Measurements from ENCODE around the gene SUGCT.
"Not testable (repeated sequence)": the region's sequence is repeated elsewhere in the genome, so short reads cannot be mapped to it uniquely, and the experiment has no call there.

The SUGCT gene

GRCh38 chr7:40580776-40581175 is 446.0 kb downstream of the SUGCT start:
- no peak for DNase-seq (ENCODE audit: low spot score)

- no peak for DNase-seq (ENCODE audit: low spot score)
These were observed 447.7 kb downstream of the SUGCT start for GRCh38 chr7:40582539-40582938.

- no peak for DNase-seq (ENCODE audit: low spot score)
These were observed 449.1 kb downstream of the SUGCT start for GRCh38 chr7:40583667-40584444.

GRCh38 chr7:40584667-40585433 is 450.0 kb downstream of the SUGCT start:
- DNase-seq (ENCODE audit: low spot score) = no peak

- no peak for DNase-seq (ENCODE audit: low spot score)
These were observed 451.4 kb downstream of the SUGCT start for GRCh38 chr7:40586197-40586596.

GRCh38 chr7:40587419-40587818 is 452.6 kb downstream of the SUGCT start:
- no peak for DNase-seq (ENCODE audit: low spot score)

- DNase-seq (ENCODE audit: low spot score) = no peak
These were observed 460.3 kb downstream of the SUGCT start for GRCh38 chr7:40595129-40595528.

GRCh38 chr7:40595832-40596231 is 461.0 kb downstream of the SUGCT start:
- no peak for DNase-seq (ENCODE audit: low spot score)

GRCh38 chr7:40597517-40597916 is 462.7 kb downstream of the SUGCT start:
- no peak for DNase-seq (ENCODE audit: low spot score)

- no peak for DNase-seq (ENCODE audit: low spot score)
These were observed 464.1 kb downstream of the SUGCT start for GRCh38 chr7:40598915-40599314.

- no peak for DNase-seq (ENCODE audit: low spot score)
These were observed 465.0 kb downstream of the SUGCT start for GRCh38 chr7:40599836-40600235.

GRCh38 chr7:40602351-40602750 is 467.5 kb downstream of the SUGCT start:
- DNase-seq (ENCODE audit: low spot score) = not testable (repeated sequence)

- DNase-seq (ENCODE audit: low spot score) = peak; percentile 68
These were observed 470.0 kb downstream of the SUGCT start for GRCh38 chr7:40604601-40605438.

- no peak for DNase-seq (ENCODE audit: low spot score)
These were observed 473.7 kb downstream of the SUGCT start for GRCh38 chr7:40608321-40609075.

GRCh38 chr7:40610461-40610860 is 475.7 kb downstream of the SUGCT start:
- no peak for DNase-seq (ENCODE audit: low spot score)

GRCh38 chr7:40611095-40611871 is 476.5 kb downstream of the SUGCT start:
- no peak for DNase-seq (ENCODE audit: low spot score)

- no peak for DNase-seq (ENCODE audit: low spot score)
These were observed 477.5 kb downstream of the SUGCT start for GRCh38 chr7:40612298-40612697.

- DNase-seq (ENCODE audit: low spot score) = no peak
These were observed 484.8 kb downstream of the SUGCT start for GRCh38 chr7:40619647-40620046.

GRCh38 chr7:40621592-40621998 is 486.8 kb downstream of the SUGCT start:
- no peak for DNase-seq (ENCODE audit: low spot score)

GRCh38 chr7:40622941-40623501 is 488.2 kb downstream of the SUGCT start:
- DNase-seq (ENCODE audit: low spot score) = no peak

- no peak for DNase-seq (ENCODE audit: low spot score)
These were observed 489.1 kb downstream of the SUGCT start for GRCh38 chr7:40623863-40624262.

Data from left forelimb (tissue), 1 donor.